ENCODE results near the gene RHEX. TPM values are rescaled to one million over a fixed set of nuclear protein-coding genes. Genes with fewer than 3 reads are reported as not detected.

Gene RHEX
- polyA plus RNA-seq, 3 donors: not detected

DNA sequence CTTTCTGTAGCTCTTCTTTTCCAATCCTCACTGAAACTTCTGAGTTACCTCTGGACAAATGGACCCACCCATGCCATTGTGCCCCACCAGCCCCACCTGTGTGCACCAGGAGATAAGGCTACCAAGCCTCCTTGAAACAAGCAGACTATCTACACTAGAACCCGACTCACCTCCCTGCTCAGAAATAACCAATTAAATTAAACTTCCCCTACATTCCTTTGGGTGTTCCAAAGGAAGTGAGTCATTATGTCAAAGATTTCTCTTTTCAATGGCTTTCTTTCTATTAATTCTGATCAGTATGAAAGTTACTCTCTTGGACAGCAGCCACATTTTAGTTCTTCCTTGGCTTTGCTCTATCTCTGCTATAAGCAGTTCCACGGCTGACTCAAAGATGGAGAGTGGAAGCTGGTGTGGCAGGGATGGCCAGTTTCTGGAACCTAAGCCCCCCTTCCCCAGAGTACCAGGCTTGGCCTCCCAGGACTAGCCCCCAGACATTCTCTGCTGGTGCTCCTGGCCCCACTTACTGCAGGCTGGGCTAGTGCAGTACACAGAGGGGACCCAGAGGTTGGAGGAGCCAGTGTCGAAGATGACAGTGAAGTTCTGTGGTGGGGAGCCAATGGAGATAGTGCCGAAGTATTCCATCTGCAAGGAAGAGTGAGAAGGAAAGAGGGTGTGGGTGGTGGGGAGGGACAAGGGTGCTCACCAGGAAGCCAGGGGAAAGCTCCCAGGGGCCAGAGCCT is 31.2 kb upstream of the RHEX start:
- Mint-ChIP-seq H3K36me3 (no peaks in the 10 kb centered on the region), H3K4me3 (no peak overlapping the region), H3K9me3 (peaks cover 0 to 3% (median 0%) of the 10 kb centered on the region in 7 donors), H3K27me3 (ENCODE audit: low read depth in 3 of 3) (peaks cover 1 to 2% (median 1%) of the 10 kb centered on the region in 3 donors), H3K4me1 (peaks cover 10% of the 10 kb centered on the region), H3K27ac (peak overlapping the region in 1 of 7 donors; percentile 27)
- Histone ChIP-seq H3K4me2 (replicated peaks; ENCODE audit: extremely low read depth, low read length, poor library complexity, severe bottlenecking) (no peak overlapping the region), H3K79me2 (ENCODE audit: insufficient read depth, low read length) (no peaks in the 10 kb centered on the region), H3K27ac (ENCODE audit: low read depth in 1 of 2, low read length in 2 of 2) (no peak overlapping the region), H2AFZ (ENCODE audit: insufficient read depth, low read depth, low read length, poor library complexity, severe bottlenecking) (no peak overlapping the region), H3K36me3 (replicated peaks in 1 of 2; ENCODE audit: control insufficient read depth in 1 of 2, insufficient read depth in 2 of 2, low read length in 2 of 2) (no peaks in the 10 kb centered on the region), H3K9ac (ENCODE audit: insufficient read depth, low read length, poor library complexity, severe bottlenecking) (no peak overlapping the region), H3K27me3 (ENCODE audit: control insufficient read depth in 2 of 2, insufficient read depth in 2 of 2, low read length in 2 of 2) (no peaks in the 10 kb centered on the region), H3K9me3 (replicated peaks in 1 of 2; ENCODE audit: control insufficient read depth in 1 of 2, insufficient read depth in 1 of 2, low read length in 2 of 2) (no peaks in the 10 kb centered on the region), H3K4me3 (replicated peaks in 1 of 3; ENCODE audit: low read depth in 2 of 3, low read length in 3 of 3) (no peak overlapping the region), H4K20me1 (ENCODE audit: insufficient read depth, low read length) (no peaks in the 10 kb centered on the region), H3K4me1 (ENCODE audit: control insufficient read depth in 1 of 2, insufficient read depth in 2 of 2, low read length in 2 of 2) (peaks cover 0 to 9% of the 10 kb centered on the region in 2 donors)
- TF ChIP-seq, protein P1, sequence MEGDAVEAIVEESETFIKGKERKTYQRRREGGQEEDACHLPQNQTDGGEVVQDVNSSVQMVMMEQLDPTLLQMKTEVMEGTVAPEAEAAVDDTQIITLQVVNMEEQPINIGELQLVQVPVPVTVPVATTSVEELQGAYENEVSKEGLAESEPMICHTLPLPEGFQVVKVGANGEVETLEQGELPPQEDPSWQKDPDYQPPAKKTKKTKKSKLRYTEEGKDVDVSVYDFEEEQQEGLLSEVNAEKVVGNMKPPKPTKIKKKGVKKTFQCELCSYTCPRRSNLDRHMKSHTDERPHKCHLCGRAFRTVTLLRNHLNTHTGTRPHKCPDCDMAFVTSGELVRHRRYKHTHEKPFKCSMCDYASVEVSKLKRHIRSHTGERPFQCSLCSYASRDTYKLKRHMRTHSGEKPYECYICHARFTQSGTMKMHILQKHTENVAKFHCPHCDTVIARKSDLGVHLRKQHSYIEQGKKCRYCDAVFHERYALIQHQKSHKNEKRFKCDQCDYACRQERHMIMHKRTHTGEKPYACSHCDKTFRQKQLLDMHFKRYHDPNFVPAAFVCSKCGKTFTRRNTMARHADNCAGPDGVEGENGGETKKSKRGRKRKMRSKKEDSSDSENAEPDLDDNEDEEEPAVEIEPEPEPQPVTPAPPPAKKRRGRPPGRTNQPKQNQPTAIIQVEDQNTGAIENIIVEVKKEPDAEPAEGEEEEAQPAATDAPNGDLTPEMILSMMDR (IDR thresholded peaks at IDR 0.05): no peak
- no peak for DNase-seq
- intact Hi-C loops (cut with micrococcal nuclease): no loop called here
- WGBS (ENCODE audit: insufficient coverage): 100% methylated on average over 2 of the region's 4 CpGs

DNA sequence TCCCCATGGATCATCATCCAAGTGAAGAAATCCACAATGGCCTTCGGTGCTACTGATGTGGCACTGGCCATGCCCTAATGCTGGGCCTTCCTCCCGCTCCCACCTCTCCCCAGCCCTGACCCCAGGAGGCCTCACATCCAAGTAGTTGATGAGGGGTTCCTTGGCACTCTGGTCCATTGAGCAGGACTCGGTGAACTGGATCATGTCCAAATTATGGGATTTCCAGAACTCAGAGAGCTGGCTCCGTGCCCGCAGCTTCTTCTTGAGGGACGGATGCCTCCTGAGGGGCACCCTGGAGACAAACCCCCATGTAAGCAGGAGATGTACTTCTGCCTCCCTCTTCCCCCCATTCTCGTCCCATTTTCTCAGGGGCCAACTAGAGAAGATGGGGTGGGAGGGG is 30.2 kb upstream of the RHEX start:
- Histone ChIP-seq H3K4me1 (ENCODE audit: control insufficient read depth in 1 of 2, insufficient read depth in 2 of 2, low read length in 2 of 2) (peaks cover 0 to 9% of the 10 kb centered on the region in 2 donors), H3K36me3 (replicated peaks in 1 of 2; ENCODE audit: control insufficient read depth in 1 of 2, insufficient read depth in 2 of 2, low read length in 2 of 2) (no peaks in the 10 kb centered on the region), H3K27me3 (ENCODE audit: control insufficient read depth in 2 of 2, insufficient read depth in 2 of 2, low read length in 2 of 2) (no peaks in the 10 kb centered on the region), H2AFZ (ENCODE audit: insufficient read depth, low read depth, low read length, poor library complexity, severe bottlenecking) (no peak overlapping the region), H3K9ac (ENCODE audit: insufficient read depth, low read length, poor library complexity, severe bottlenecking) (no peak overlapping the region), H3K79me2 (ENCODE audit: insufficient read depth, low read length) (no peaks in the 10 kb centered on the region), H4K20me1 (ENCODE audit: insufficient read depth, low read length) (no peaks in the 10 kb centered on the region), H3K4me2 (replicated peaks; ENCODE audit: extremely low read depth, low read length, poor library complexity, severe bottlenecking) (no peak overlapping the region), H3K9me3 (replicated peaks in 1 of 2; ENCODE audit: control insufficient read depth in 1 of 2, insufficient read depth in 1 of 2, low read length in 2 of 2) (no peaks in the 10 kb centered on the region), H3K4me3 (replicated peaks in 1 of 3; ENCODE audit: low read depth in 2 of 3, low read length in 3 of 3) (no peak overlapping the region), H3K27ac (ENCODE audit: low read depth in 1 of 2, low read length in 2 of 2) (no peak overlapping the region)
- TF ChIP-seq, protein P1 (IDR thresholded peaks at IDR 0.05): no peak
- no peak overlapping the region for H3K27ac Mint-ChIP-seq
- intact Hi-C loops (cut with micrococcal nuclease): no loop called here
- H3K36me3 Mint-ChIP-seq: no peaks in the 10 kb centered on the region
- DNase-seq: no peak
- 97% methylated on average over 5 of the region's 7 CpGs for WGBS (ENCODE audit: insufficient coverage)
- no peak overlapping the region for H3K4me3 Mint-ChIP-seq
- H3K9me3 Mint-ChIP-seq: peaks cover 0 to 2% (median 0%) of the 10 kb centered on the region in 7 donors
- H3K4me1 Mint-ChIP-seq: peaks cover 10% of the 10 kb centered on the region
- peaks cover 1 to 2% (median 1%) of the 10 kb centered on the region in 3 donors for H3K27me3 Mint-ChIP-seq (ENCODE audit: low read depth in 3 of 3)
